GM18511 (cell line): ENCODE data around the gene CAMTA1.

Experiments used
- ATAC-seq: cut with Tn5 transposase; IDR thresholded peaks from one replicate; pipeline ENCODE4 v1.9.1; 2021; ENCODE audit warnings: mild to moderate bottlenecking, moderate library complexity; ENCODE audit not compliant: unreplicated experiment

Gene CAMTA1

DNA sequence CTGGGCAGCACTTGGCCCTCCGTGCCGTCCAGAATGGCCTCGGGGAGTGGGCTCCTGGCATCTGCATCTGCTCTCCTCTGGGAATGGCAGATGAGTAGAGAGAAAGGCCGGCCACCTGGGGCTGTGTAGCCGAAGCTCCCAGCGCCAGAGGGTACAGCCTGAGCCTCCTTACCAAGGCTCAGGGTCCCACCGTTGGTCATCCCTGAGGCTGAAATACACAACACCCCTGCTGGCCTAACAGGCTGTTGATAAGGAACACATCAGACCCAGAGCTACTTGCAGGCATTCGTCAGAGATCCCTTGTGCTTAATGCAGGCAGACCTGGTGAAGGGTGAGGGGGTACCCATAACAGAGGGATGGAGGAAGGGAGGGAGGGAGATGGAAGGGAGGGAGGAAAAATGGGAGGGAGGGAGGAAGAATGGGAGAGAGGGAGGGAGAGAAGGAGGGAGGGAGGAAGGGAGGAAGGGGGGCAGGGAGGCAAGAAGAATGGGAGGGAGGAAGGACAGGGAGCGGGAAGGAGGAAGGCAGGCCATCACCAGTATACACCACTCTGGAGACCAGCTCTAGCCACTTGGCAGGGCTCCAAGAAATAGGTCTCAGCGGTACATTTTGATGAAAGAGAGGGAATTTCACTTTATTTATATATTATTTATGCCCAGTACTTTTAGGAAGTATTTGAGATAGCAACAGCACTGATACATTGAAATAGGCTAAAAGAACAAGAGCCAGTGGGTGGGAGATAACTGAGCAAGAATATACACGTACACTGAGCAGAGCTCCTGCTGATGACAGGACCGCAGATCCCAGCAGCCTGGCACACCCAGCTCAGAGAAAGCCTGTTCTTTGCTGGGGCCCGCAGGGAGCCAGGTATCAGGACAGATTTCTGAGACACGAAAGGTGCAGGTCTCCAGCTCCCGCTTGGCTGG is 670.8 kb downstream of the CAMTA1 start:
- ATAC-seq: no peak

DNA sequence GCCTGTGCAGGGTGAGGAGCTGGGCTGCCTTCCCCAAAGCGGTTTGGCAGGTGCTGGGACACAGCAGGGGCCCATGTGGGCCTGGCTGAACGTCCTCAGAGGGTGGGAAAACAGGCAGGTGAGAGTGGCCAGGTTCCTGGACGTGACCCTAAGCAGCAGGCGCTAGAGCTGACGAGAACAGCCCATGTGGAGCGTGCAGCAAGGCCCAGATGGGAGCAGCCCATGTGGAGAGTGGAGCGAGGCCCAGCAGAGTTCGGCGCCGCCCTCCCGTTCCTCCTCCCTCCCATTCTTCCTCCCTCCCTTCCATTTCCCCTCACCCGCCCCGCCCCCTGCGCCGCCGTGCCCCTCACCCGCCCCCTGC is 671.4 kb downstream of the CAMTA1 start:
- ATAC-seq: no peak

DNA sequence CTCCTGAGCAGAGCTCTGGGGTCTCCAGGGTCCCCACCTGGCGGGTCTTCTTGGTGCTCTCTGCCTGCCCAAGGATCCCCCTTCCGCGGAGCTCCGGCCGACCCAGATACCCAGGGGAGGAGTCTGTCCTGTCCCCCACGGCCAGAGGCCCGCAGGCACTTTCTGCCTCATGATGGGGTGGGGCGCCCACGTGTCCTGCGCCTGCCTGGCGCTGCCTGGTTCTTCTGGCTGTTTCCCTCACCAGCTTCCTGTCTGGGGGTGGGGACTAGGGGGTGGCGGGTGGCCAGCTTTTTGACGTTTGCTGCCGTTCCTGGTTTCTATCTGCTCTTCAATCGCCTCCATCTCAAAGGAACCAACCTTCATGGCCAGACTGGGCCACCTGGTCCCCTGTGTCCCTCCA is 672.6 kb downstream of the CAMTA1 start:
- ATAC-seq: no peak

DNA sequence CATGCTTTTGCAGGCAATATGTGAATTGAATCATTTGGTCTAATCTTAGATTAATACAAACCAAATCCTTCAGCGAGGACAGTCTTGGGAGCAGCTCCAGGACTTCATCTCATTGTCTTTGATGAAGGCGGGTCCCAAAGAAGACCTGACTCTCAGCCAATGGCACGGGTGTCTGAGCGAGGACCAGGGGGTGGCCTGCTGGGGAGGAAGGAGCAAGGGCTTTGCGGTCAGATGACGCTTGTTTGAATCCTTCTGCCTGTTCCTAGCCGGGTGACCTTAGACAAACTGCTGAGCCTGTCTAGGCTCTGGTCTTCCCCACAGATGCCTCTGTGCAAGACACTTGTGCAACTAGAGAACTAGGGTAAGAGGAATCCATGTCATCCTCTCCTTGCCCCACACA is 673.7 kb downstream of the CAMTA1 start:
- ATAC-seq: no peak

DNA sequence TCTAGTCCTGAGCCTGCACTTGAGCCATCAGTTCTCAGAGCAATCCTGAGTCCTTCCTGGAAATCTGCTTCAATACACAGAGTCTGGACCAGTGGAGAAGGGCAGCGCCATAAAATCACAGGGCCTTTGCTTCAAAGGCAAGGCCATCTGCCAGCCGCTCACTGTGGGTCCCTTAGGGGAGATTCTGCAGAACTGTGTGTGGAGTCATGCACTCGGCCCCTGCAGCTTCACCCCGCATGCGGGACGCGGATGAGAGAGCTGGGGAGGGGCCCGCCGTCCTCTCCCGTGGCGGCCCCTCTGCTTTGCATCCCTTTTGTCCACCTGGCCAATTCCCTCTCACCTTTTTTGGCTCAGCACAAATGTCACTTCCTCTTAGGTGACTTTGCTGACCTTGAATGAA is 674.7 kb downstream of the CAMTA1 start:
- no peak for ATAC-seq

DNA sequence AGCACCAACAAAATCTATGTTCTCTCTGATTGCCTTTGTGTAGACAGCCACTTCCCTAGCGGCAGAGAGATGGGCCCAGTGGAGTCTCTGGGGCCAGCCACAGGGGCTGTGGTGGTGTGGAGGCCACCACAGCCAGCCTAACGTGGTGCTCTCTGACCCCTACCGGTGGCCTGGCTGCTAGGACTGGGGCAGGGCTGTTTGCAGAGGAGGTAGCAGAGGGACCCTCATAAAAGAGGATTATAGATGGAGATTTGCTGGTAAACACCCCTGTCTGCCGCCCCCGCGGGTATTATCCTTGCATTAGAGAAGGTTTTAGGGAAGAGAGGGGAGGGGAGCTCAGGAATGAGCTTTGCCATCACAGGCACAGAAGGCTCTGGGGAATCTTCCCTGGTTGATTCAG is 675.6 kb downstream of the CAMTA1 start:
- no peak for ATAC-seq

DNA sequence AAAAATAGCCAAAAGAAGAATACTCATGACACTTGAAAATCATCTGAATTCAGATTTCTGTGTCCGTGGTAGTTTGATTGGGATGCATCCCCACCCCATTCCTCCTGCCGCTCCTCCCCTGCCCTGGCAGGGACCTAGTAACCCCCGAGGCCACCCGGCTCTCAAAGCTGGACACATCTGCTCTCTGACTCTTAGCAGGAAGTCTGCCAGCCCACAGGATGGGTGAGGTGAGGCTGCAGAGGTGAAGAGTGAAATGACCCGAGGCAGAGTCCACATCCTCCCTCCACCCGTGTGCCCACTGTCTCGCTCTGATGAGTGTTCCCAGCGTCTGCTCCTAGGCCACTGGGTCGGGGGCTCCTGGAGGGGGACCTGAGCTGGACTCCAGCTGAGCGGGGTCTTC is 677.4 kb downstream of the CAMTA1 start:
- no peak for ATAC-seq

DNA sequence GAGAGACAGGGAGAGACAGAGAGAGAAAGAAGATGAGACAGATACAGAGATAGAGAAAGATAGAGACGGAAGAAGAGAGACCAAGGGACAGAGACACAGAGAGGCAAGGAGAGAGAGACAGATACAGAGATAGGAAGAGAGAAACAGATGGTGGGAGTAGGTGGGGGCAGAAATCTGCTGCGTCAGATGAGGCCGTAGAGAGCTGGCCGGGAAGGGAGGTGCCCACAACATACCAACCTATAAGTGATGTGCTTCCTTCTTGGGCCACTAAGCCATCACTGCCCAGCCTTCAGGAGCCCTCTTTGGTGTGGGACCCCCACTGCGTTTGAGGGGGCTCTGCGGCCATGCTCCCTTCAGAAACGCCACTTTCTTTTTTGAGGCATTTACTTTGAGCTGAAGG is 678.3 kb downstream of the CAMTA1 start:
- no peak for ATAC-seq

DNA sequence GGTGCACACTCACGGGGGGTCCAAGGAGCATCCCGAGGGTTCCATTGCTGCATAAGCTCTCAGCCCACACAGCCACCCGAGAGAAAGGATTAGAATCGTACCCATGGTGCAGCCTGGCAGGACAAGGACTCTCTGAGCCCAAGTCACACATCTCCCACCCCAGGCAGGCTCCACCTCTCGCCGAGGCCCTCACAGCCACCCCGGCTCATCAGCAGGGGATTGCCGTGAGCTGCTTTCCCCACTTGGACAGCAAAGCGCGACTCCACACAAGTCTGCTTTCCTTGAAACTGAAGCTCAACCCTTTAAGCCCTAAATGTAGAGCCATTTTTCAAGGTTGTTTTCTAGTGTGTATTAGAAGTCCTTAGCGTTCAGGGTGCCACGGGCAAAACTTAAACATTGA is 679.5 kb downstream of the CAMTA1 start:
- no peak for ATAC-seq

DNA sequence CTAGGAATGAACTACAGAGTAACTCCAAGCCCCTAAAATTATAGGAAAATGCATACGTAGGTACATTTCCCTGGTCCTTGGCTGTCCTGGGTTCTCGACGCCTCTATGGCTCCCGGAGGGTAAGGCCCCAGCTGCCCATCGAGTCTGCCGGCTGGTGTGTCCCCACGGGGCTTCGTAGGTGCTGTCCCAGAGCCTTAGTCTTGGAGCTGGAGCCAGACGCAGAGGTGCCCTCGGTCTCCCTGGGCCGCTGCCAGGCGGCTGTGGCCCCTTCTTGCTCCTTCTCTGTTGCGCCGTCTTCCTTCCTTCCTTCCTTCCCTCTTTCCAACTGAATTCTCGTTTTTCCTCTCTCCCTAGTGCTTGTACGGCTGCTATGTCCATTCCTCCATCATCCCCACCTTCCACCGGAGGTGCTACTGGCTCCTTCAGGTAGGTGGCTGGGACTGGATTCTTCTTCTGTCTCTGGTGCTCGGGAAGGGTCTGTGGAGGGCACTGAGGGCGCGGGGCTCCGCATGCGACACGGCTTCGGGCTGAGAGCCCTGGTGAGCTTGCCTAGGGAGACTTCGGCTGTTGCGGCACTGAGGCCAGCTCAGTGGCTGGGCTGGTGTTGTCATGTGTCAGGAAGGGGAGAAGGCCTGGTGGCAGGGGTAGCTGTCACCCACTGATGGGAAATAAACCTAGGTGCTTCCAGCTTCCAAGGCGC is 682.4 kb downstream of the CAMTA1 start:
- ATAC-seq: no peak

DNA sequence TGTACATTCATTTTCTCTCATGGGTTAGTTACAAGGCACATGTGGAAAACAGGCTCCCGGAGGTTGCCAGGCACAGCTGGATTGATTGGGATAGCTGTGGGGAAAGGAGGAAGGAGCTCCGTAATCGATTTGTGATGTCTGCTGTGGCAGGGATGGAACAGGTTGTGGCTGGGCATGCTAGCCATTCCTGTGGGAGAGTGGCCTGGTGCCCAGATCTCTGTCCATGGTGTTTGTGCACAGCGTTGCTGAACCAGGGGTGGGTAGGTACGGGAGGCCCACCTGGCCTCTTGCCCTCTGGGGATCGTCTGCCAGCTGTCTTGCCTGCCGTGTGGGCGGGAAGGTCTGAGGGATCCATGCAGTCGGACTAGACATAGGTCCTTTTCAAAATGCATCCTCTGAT is 683.0 kb downstream of the CAMTA1 start:
- no peak for ATAC-seq

DNA sequence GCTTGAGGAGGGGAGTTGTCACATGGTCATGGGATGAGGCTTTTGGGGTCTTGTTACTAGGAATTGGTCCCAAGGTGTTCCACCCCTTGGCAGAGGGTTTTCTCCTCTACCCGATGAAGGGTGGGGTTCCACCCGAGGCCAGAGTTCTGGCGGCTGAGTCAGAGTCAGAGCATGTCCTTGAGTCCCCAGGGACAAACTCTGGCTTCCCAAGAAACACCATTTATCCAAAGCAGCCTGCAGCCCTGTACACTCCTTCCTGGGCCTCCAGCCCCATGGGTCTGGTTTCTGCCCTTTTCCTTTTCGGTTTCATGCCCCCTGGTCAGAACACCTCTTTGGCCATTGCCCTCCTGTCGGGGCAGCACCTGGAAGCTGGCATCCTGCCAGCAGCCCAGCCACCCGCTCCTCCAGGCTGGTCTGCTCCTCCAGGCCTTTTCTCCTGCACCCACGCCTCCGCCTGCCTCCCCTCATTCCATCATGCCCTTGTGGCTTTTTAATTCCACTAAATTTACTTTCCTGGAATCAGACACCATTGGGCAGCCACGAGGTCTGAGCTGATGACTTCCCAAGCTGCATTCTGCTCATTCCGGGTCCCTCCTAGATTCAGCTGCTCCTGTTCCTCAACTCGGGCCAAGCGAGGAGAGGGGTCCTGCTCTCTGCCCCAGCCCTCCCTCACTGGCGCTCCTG is 684.1 kb downstream of the CAMTA1 start:
- ATAC-seq: no peak

DNA sequence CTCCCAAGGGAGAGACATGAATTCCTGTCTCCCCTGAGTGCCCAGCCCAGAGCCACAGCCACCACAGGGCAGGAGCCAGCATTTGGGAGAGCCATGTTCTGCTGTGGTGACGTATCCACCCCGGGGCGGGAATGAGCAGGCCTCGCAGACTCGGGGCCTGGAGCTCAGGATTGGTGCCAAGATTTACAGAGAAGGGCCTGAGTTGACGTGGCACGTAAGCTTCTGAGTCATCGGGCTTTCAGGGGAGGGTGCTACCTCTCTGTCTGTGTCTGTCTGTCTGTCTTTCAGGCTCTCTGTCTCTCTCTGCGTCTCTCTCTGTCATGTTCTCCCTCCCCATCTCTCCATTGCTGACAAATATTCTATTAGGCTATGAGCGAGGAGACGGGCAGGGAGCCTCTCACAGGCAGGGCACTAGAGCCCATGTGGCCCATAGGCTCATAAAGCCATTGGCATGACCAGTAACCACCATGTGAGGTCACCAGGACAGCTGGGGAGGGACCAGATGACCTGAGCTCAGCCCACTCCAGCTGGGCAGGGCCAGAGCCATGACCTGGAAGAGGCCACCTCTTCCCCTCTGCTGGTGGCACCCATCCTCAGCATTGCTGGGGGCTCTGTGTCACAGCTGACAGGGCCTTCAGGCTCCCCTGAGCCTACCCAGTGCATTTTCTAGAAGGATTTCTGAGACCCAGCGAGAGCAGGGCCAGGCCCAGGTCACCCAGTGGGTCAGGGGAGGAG is 685.8 kb downstream of the CAMTA1 start:
- no peak for ATAC-seq

DNA sequence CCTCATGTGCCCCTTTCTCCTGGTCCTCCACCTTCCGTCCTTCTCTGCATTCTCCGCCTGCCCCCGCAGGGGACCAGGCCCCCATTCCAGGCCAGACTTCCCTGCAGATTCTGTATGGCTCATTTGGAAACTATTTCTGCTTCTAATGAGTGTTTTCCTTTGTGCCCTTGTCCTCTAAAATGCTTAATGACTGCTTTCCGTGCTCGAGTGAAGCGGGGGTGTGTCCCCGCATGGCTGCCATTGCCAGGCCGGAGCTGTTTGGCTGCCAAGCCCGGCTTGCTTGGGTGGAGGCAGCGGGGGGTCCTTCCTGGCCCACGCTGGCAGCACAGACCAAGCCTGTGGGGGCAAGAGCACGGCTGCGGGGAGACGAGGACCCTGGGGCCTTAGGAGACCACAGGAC is 686.6 kb downstream of the CAMTA1 start:
- no peak for ATAC-seq

DNA sequence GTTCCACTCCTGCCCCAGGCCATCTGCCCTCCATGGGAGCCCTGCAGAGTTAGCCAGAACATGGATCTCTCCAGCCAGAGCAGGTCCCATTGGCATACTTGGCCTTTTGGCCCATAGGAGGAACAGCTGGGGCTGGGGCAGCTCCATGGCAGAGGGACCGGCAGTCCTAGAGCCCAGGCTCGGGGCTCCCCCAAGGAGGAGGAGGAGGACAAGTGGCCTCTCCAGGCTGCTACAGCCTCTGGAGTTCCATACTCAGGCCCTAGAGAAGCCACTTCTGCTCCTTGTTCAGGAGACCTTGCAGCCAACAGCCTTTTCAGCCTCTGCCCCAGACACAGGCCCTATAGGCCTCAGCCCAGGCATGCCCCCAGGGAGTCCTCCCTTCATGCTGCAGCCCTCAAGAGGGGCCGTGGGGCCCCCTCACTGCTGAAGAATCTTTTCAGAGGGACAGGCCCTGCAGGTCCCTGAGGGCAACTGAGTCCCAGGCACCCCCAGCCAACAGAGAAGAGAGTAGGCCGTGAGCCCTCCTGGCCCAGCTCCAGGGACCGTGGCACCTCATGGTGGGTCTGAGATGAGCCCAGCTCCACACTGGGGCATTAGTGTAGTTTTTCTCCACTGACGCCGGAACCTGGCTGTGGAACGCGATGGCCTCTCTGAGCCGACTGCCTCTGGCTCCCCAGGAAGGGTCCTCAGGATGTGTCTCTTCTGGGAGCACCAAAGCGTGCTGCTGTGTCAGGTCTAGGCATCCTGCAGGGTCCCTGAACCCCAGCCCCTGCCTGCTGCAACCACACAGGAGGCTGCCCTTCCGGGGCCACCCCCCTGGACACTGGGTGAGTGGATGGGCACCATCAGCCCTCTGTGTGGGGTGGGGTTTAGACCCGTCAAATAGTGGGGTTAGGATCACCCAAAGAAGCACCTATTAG is 688.2 kb downstream of the CAMTA1 start:
- ATAC-seq: no peak

DNA sequence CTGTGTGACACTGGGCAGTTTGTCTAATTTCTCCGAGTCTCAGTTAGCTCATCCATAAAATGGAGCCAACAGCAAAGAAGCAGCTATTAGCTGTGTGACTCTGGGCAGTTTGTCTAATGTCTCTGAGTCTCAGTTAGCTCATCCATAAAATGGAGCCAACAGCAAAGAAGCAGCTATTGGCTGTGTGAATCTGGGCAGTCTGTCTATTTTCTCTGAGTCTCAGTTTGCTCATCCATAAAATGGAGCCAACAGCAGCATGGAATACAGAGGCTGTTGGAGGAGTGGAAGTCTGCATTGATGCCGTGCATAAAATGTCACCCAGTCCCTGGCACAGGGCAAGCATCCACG is 688.9 kb downstream of the CAMTA1 start:
- ATAC-seq: no peak

DNA sequence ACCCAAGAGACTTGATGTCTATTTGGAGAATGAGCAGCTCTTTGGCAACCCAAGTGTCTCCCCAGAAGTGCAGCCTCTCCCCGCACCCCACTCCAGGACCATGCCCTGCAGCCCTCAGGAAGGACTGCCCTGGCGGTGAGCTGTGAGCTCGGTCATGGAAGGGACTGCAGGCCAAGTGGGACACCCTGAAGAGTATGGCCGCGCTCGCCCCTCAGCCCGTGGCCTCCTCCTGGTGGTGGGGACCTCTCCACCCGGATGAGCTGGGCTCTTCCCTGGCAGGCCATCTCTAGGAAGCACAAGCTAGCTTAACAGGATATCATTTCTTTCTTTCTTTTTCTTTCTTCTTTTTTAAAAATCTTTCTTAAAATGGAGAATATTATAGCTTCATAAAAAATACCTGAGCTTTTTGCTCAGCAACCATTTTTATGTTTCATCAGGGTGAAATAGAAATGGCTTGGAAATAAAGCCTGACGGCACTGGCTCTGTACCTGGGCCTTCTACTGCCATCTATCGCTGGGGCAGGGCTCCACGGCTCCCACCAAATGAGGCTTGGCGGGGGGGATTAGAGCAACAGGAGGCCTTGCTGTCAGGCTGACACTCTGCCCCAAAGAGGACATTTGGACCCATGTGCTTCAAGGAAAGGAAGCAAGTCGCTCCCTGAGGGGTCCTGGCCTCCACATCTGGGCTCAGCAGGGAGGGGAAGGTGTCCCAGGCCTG is 689.7 kb downstream of the CAMTA1 start:
- ATAC-seq: no peak

DNA sequence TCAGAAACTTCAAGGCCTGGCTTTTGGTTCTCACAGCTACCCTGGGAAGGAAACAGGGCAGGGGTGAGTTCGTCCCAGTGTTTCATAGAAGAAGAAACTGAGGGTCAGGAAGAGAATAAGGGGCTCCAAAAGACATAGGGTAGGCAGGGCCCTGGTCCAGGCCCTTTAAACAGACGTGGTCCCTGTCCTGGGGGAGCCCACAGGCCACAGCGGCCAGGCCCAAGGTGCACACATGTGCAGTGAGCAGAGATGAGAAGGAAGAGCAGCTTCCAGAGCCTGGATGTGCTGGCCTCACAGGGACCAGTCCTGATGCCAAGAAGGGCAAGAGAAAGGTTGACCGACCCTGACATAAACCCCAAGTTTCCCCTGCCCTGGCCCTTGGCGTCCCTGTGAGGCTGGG is 690.4 kb downstream of the CAMTA1 start:
- no peak for ATAC-seq

DNA sequence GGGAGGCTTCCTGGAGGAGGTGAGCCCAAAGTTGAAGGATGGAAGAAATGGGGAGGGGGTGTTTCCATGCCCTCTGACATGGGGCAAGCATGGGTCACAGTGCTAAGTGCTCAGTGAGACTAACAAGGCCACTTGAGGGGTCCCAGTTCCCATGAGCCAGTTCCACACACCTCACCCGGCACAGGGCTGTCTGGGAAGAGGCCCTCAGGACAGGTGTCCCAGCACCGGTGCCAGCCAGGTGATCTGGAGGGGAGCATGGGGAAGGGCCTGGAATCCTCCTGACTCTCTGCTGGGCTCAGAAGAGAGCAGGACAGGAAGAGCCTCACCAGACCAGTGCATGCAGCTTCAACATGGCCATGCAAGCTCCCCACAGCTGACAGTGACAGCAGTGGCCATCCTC is 691.1 kb downstream of the CAMTA1 start:
- no peak for ATAC-seq
